NCI-H526 treated with DMSO at 0.1 percent for 48 hours (cell line): ENCODE results near the gene TBXAS1.
"Not testable (repeated sequence)": the region's sequence is repeated elsewhere in the genome, so short reads cannot be mapped to it uniquely, and the experiment has no call there.

Experiments
- DNase-seq: peaks from one replicate; lab custom pipeline; 2025; lab: John Stamatoyannopoulos, UW

Gene TBXAS1

DNA sequence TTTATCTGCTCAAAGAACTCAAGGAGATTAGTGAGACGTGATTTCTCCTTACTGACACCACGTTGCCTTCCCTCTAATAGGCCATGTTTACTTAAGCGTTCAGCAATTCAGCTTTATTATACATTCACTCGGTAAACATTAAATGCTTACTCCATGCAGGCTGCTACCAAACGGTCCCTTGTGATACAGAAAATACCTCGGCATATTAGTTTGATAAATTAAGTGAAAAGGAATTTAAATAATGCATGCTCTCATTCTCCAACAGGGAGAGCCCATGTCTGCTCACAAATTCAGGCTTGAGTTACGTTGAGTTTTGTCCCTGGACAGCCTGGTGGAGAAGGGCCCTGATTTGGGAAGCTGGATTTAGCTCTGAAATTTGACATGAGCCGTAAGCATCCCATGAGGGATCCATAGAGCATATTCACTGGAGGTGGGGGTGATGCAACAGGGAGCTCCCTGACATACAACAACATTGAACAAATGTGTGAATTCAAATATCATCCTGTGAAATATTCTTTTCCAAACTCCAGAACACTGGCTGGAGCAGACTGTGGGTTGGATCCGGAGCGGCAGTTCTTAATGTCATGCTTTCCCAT is 86.3 kb downstream of the TBXAS1 start:
- no peak for DNase-seq

DNA sequence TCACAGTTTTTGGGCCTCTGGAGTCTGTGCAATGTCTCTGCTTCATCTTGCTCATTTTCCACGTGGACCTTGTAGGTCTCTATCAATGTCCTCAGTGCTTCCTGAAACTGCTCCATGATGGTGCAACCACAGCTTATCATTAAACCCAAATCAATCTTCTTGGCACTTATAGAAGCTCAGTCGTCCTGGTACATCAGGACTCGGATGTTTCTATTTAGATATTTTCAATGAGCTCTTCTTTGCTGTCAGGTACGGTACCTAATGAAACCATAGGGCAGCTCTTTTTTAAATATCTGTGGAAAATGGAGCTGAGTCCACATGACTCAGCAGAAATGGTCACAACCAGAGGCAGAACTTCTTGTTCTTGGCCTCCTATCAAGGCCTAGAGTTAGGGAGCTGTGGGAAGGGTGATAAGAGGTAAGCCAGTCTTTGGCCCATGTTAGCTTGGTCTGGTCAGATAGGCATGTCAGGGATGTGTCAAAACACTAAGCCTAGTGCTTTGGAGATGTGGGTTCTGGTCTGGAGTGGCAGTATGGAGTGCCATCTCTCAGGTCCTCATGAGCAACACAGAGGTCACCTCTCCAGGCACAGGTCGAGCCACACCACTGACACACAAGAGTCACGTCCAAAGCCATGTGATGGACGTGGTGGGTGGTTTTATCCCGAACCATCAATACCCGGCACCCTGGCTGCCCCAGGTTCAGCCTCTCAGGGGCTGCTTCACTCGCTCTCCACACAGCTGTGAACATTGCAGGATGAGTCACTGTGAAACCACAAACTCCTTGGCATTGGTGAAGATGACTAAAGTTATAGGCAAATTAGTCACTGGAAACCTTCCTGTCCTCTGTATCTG is 87.0 kb downstream of the TBXAS1 start:
- no peak for DNase-seq

DNA sequence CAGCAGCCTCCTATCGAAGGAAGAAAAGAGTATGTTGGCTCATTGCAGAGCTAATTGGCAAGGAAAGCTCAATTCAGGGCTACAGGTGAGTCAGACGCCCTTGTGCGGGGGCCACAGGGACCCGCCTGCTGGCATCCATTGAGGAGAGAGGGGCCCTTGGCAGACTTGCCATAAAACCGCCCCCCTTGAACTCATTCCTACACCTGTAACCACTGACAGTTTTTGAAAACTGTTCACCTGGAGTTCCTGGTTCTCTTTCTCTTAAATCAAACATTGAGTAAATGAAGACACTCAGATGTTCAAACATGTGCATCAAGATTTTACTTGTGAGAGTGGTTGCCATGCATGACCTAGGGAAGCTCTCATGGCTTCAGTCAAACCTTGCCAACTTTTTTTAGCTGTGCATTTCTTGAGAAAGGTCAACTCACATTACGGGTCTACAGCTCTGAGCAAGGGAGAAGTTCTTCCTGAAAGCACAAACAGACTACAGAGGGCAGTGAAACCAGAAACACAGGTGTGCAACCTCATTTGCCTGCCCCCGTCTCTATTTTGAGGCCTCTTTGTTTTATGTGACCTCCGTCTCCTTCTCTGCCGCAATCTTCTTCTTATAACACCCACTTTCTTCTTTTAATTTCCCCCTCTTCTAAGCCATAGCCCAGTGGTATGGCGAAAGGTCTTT is 87.8 kb downstream of the TBXAS1 start:
- no peak for DNase-seq

DNA sequence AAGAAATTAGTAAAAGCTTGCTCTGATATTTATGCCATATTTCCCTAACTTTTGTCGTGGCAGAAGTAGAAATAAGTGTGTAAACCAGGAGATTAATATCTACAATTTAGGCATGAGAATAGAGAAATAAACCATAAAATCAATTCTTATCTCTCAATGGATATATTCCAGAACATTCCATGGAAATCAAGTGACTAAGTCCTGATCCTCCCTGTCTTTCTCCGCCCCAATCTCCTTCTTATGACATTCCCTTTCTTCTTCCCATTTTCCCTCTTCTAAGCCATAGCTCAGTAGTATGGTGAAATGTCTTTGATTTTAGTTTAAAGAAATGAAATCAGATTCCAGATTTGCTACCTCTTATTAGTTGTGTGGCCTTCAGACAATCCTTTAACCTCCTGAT is 88.8 kb downstream of the TBXAS1 start:
- DNase-seq: no peak

DNA sequence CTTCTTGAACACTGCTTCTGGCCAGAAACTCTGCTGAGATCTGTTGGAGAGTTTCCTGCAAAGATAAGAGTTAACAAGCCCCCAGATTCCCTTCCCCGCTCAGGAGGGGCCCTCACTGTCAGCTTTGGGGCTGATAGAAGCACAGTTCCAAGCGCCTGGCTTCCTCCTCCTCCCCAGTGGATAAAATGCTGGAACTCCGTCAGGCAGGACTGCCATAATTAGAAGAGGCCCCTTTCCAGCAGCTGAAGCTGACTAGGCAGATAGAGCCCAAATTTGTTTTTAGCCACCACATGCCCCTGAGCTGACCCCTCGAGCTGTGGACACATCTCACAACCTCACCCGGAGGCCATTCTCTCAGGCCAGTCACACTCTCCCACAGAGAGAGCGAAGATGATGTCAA is 89.4 kb downstream of the TBXAS1 start:
- DNase-seq: no peak

DNA sequence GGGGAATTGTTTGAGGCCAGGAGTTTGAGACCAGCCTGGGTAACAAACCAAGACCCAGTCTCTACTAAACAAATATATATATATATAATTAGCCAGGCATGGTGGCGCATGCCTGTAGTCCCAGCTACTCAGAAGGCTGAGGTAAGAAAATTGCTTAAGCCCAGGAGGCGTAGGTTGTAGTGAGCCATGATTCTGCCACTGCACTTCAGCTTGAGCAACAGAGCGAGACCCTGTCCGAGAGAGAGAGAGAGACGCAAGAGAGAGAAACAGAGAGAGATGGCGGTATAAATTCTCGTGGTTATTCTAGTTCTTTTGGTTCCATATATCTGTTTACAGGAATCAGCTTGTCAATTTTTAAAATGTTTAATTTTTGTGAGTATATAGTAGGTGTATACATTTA is 94.0 kb downstream of the TBXAS1 start:
- no peak for DNase-seq

DNA sequence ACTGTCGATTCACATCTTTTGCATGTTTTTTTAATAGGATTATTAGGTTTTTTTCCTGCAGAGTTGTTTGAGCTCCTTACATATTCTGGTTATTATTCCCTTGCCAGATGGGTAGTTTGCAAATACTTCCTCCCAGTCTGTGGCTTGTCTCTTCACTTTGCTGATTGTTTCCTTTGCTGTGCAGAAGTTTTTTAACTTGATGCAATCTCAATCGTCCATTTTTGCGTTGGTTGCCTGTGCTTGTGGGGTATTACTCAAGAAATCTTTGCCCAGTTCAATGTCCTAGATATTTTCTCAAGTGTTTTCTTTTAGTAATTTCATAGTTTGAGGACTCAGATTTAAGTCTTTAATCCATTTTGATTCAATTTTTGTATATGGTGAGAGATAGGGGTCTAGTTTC is 95.4 kb downstream of the TBXAS1 start:
- DNase-seq: no peak

DNA sequence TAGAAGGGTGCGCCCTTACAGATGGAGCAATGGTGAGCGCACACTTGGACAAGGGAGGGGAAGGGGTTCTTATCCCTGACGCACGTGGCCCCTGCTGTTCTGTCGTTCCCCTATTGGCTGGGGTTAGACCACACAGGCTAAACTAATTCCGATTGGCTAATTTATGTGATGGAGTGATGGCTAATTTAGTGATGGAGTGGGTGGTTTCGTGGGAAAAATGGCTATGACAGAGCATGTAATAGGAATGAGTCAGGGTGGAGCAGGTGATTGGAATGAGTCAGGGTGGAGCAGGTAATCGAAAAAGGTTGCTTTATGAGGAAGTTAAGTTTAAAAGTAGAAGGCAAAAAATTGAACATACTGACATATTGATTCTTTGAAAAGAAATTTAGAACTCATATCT is 100.2 kb downstream of the TBXAS1 start:
- not testable (repeated sequence) for DNase-seq

DNA sequence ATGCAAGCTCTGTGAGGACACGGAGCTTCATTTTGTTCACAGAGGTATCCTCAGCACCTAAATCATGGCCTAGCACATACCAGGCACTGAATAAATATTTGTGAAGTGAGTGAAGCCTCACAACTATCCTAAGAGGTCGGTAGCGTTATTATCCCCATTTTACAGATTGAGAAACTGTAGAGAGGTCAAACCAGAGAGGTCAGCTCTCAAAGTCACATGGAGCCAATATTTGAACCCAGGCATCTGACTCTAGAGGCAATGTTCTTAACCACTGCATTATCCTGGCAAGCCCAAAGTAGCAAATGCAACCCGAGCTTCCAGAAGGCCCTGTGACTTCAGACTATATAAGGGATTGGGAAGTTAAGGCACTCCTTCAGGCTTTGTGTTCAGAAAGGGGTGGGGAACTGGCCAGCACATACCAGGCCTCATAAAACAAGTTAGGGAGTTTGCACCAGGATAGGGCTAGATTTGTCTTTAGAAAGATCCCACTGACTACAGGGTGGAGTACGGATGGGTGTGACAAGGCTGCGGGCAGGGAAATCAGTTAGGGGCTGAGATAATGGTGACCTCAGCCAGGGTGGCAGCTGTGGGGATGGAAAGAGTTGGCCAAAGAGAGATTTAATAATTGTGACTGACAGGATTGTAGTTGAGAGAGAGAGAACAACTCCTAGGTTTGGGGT is 101.4 kb downstream of the TBXAS1 start:
- no peak for DNase-seq

DNA sequence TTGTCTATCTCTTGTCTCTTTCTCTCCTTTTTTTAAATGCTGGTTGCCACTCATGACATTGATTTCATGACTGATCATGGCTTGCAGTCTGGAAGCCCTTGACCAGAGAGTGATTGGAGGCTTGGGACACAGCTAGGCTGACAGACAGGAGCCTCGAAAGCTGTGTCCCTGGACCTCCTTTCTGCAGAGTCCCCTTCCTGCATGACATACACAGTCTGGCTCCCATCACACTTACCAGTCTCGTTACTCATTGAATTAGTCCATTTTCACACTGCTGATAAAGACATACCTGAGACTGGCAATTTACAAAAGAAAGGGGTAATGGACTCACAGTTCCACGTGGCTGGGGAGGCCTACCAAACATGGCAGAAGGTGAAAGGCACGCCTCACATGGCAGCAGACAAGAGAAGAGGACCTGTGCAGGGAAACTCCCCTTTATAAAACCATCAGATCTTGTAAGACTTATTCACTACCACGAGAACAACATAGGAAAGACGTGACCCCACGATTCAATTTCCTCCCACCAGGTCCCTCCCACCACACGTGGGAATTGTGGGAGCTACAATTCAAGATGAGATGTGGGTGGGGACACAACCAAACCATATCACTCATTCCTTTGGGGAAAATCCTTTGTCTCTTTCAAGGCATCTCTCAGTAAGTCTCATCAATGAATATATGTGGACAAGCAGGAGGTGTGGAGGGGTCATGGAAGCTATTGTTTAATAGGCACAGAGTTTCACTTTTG is 102.3 kb downstream of the TBXAS1 start:
- no peak for DNase-seq

DNA sequence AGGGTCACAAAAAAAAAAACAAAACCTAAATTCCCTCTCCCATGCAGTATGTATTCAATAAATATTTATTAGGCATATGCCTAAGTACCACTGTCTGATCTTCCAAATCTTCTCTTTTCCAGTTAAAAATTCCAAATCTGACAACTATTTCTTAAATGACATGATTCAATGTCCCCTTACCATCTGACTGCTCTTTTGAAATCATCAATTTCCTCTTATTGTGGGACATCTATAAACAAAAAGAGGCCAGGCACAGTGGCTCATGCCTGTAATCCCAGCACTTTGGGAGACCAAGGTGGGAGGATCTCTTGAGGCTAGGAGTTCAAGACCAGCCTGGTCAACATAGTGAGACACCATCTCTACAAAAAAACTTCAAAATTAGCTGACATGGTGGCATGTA is 103.5 kb downstream of the TBXAS1 start:
- no peak for DNase-seq

DNA sequence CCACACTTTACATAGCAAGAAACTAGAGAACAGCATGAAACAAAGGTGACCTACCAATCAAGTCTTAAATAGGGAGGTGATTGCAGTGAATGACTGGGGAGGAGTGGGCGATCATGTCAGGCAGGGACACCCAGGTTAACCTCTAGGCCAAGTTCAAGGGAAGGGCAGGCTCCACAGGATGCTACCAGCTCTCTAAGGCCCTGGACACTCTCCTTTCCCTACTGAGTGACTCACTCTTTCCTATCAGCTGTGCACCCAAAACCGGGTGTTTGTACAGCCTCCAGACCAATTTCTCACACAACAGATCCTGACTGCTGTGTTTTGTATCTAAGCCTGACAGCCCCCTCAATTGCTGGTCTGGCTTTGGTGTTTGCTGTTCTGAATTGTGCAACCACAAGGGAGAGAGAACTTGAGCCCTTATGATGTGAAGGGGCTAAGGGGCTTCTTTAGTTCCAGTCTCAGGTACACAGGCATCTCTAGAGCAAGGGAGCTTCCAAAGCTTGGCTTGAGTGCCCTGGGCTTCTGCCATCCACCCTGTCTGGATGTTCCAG is 107.8 kb downstream of the TBXAS1 start:
- no peak for DNase-seq

DNA sequence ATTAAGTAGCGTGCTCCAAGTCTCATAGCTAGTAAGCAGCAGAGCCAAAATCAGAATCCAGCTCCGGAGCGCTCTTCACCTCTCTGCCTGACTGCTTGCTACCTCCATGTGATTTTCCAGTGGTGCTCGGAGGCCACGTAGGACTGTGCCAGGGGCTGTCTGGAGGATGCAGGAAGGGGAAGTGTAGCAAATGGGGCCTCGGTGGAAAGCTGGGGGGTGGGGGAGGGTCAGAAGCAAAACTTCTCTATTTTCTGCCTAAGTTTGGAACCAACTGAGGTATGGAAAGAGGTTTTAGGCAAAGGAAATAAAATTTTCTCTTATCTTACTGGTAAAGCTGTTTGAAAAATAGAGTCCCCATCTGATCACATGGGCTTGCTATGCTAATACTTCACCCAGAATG is 108.7 kb downstream of the TBXAS1 start:
- no peak for DNase-seq

DNA sequence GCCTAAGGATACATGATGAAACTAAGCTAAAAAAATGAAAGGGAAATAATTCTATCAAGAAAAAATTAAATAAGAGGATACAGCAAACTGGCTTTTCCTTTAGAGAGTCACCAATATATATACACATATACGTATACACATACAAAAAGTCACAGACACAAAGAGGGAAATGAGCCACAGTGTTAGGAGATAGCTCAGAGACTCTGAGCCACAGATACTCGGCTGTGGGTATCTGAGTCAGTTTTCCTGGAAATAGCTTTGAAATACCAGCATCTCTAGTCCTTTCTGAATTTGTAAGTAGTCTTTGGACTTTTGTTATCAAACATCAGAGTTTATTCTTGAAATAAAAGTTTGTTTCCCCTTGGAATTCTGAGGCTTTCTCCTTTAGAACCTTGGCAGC is 111.8 kb downstream of the TBXAS1 start:
- DNase-seq: no peak

DNA sequence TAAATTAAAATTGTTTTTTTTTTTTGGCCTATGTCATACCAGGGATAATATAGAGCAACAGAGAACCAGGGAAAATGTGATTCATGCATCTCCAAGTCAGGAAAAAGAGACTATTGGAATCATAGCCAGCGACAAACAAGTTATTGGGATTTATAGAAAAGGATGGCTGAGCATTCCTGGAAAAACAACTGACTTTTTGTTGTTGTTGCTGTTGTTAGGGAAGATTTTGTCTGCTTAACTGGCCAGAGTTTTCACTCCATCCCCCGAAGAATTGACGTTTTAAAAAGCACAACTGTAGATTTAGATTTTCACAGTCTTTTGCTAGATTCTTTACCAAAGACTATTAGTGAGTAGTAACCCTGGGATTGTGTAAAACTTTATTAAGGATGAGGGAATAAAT is 112.4 kb downstream of the TBXAS1 start:
- no peak for DNase-seq

DNA sequence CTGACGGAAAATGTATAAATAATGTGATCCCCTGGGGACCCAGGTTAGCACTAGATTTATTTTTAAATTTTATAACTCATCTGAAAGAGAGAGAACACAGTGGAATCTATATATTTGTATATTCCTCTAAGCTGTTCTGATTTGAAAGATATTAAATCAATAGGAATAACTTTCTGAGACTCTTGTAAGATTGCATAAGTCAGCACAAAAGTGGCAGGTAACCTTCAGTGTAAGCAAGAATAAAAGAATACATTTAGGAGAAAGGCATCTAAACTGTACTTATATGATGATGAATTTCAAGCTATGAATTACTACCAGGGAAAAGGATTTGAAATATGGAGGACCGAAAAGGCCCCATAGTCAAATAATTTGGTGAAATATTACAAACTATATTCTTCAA is 112.8 kb downstream of the TBXAS1 start:
- no peak for DNase-seq

DNA sequence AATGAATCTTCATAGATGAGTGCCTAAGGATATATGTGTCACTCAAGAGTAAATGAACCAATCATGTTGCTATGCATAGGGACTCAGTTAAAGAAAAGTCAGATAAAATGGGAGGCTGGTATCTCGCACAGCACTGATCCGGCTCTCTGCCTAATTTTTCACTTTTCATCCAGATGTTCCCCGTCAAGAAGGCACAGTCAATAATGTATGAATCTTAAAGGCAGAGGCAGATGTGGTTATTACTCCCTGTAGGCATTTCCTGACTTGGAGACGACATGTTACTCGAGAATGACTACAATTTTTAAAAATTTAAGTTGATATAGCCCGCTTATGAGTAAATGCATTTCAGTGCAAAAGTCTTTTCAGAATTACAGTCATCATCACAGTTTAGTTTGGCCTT is 113.6 kb downstream of the TBXAS1 start:
- no peak for DNase-seq

DNA sequence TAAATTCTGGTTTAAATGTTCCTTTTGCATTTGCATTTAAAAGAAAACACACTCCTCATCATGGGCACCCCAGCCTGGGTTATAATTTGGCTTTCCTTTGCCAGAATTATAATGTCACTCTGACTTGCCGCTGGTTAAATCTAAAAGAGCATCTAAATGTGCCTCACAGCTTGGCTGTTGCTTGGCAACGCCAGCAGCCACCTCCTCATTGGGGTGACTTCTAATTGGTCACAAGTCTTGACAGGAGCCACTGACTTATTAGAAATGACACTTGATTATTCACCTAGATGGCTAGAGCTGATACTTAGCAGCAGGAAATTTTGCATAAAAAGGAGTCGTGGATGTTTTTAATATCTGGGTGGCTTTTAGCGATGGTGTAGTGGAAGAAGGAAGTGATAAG is 114.3 kb downstream of the TBXAS1 start:
- no peak for DNase-seq

DNA sequence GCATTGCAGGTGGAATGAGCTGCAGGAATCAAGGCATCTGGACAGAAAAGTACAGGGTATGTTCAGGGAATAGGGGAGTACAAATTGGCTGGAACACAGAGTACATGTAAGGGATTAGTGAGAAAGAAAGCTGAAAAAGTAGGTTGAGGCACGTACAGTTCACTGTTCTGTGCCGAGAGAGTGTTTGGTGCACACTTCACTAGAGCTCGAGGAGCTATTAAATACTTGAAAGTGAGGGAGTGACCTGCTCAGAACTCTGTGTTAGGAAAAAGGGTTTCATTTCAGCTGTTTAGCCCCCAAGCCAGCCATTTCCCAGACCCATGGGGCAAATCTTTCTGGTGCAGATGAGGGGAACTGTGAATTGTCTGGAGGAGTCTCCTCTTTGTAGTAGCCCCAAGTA is 115.2 kb downstream of the TBXAS1 start:
- DNase-seq: no peak

DNA sequence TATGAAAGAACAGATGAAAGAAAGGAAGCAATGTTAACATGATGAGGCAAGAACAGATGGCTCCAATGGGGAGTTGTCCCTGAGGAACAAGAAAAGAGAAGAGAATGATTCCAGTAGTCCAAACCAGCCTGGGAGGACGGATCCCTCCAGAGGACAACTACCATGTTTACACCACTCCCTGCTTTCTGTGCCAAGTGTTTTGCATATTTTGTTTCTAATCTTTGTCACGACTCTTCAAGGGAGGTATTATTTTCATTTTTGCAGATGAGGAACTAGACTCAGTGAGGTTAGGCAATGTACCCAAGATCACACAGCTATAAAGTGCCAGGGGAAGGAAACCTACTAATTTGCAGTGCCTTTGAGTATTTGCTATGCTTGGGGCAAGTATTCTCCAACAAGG is 117.5 kb downstream of the TBXAS1 start:
- no peak for DNase-seq

DNA sequence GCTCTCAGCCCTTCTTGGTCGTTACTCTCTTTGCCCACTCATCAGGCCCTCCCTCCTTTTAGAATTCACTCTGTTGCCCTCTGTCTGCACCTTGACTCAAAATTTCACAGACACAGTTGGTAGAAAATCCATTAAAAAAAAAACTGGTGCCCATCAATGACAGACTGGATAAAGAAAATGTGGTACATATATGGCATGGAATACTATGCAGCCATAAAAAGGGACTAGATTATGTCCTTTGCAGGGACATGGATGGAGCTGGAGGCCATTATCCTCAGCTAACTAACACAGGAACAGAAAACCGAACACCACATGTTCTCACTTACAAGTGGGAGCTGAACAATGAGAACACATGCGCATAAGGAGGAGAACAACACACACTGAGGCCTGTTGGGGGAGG is 118.0 kb downstream of the TBXAS1 start:
- DNase-seq: no peak

DNA sequence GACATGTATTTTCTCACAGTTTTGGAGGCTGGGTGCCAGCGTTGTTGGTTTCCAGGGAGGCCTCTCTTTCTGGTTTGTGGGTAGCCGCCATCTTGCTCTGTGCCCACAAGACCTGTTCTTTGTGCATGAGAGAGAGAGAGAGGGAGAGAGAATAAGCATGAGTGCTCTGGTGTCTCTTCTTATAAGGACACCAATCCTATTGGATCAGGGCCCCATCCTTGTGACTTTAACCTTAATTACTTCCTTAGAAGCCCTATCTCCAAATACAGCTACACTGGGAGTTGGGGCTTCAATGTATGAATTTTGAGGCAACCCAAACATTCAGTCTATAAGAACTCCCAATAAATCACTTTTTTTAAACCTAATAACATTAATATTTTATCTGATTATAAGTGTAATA is 119.1 kb downstream of the TBXAS1 start:
- no peak for DNase-seq
